ENCODE results near the gene DAGLA.
A peak's percentile ranks its signal among the peaks of the same experiment; 100 is the strongest.

The DAGLA gene

GRCh38 chr11:61698173-61698948 is 18.2 kb downstream of the DAGLA start:
- no peak for TF ChIP-seq CTCF (conservative IDR thresholded peaks at IDR 0.05; ENCODE audit: low read depth, low read length)
- no peak for DNase-seq (ENCODE audit: low read depth)
- no peak overlapping the region for H3K4me3 ChIP-seq (ENCODE audit: low read depth, low read length)

GRCh38 chr11:61699737-61700160 is 19.6 kb downstream of the DAGLA start:
- TF ChIP-seq CTCF (conservative IDR thresholded peaks at IDR 0.05; ENCODE audit: low read depth, low read length): no peak
- DNase-seq (ENCODE audit: low read depth): no peak

GRCh38 chr11:61700212-61700611 is 20.0 kb downstream of the DAGLA start:
- TF ChIP-seq CTCF (conservative IDR thresholded peaks at IDR 0.05; ENCODE audit: low read depth, low read length): no peak
- peak; percentile 76 for DNase-seq (ENCODE audit: low read depth)
- H3K4me3 ChIP-seq (ENCODE audit: low read depth, low read length): no peak overlapping the region

More at GRCh38 chr11:61699737-61700160, 19.6 kb downstream of the DAGLA start:
- H3K4me3 ChIP-seq (ENCODE audit: low read depth, low read length): no peak overlapping the region

GRCh38 chr11:61700720-61701119 is 20.5 kb downstream of the DAGLA start:
- TF ChIP-seq CTCF (conservative IDR thresholded peaks at IDR 0.05; ENCODE audit: low read depth, low read length): no peak
- no peak overlapping the region for H3K4me3 ChIP-seq (ENCODE audit: low read depth, low read length)
- no peak for DNase-seq (ENCODE audit: low read depth)

GRCh38 chr11:61701242-61701886 is 21.2 kb downstream of the DAGLA start:
- peak; percentile 57 for DNase-seq (ENCODE audit: low read depth)
- H3K4me3 ChIP-seq (ENCODE audit: low read depth, low read length): no peak overlapping the region
- TF ChIP-seq CTCF (conservative IDR thresholded peaks at IDR 0.05; ENCODE audit: low read depth, low read length): peak; percentile 62

- no peak overlapping the region for H3K4me3 ChIP-seq (ENCODE audit: low read depth, low read length)
- no peak for DNase-seq (ENCODE audit: low read depth)
- no peak for TF ChIP-seq CTCF (conservative IDR thresholded peaks at IDR 0.05; ENCODE audit: low read depth, low read length)
Measured at GRCh38 chr11:61702701-61703312, 22.6 kb downstream of the DAGLA start.
